Fibroblast of skin of right biceps (primary cell): Measurements from ENCODE around the gene VWA5B1.
"Not testable (repeated sequence)": the region's sequence is repeated elsewhere in the genome, so short reads cannot be mapped to it uniquely, and the experiment has no call there.

ENCODE experiments used
- DNase-seq: peaks from one replicate; pipeline ENCODE4 v3.0.0-alpha.2; 2013

Gene VWA5B1, protein sequence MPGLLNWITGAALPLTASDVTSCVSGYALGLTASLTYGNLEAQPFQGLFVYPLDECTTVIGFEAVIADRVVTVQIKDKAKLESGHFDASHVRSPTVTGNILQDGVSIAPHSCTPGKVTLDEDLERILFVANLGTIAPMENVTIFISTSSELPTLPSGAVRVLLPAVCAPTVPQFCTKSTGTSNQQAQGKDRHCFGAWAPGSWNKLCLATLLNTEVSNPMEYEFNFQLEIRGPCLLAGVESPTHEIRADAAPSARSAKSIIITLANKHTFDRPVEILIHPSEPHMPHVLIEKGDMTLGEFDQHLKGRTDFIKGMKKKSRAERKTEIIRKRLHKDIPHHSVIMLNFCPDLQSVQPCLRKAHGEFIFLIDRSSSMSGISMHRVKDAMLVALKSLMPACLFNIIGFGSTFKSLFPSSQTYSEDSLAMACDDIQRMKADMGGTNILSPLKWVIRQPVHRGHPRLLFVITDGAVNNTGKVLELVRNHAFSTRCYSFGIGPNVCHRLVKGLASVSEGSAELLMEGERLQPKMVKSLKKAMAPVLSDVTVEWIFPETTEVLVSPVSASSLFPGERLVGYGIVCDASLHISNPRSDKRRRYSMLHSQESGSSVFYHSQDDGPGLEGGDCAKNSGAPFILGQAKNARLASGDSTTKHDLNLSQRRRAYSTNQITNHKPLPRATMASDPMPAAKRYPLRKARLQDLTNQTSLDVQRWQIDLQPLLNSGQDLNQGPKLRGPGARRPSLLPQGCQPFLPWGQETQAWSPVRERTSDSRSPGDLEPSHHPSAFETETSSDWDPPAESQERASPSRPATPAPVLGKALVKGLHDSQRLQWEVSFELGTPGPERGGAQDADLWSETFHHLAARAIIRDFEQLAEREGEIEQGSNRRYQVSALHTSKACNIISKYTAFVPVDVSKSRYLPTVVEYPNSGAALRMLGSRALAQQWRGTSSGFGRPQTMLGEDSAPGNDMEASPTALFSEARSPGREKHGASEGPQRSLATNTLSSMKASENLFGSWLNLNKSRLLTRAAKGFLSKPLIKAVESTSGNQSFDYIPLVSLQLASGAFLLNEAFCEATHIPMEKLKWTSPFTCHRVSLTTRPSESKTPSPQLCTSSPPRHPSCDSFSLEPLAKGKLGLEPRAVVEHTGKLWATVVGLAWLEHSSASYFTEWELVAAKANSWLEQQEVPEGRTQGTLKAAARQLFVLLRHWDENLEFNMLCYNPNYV

DNA sequence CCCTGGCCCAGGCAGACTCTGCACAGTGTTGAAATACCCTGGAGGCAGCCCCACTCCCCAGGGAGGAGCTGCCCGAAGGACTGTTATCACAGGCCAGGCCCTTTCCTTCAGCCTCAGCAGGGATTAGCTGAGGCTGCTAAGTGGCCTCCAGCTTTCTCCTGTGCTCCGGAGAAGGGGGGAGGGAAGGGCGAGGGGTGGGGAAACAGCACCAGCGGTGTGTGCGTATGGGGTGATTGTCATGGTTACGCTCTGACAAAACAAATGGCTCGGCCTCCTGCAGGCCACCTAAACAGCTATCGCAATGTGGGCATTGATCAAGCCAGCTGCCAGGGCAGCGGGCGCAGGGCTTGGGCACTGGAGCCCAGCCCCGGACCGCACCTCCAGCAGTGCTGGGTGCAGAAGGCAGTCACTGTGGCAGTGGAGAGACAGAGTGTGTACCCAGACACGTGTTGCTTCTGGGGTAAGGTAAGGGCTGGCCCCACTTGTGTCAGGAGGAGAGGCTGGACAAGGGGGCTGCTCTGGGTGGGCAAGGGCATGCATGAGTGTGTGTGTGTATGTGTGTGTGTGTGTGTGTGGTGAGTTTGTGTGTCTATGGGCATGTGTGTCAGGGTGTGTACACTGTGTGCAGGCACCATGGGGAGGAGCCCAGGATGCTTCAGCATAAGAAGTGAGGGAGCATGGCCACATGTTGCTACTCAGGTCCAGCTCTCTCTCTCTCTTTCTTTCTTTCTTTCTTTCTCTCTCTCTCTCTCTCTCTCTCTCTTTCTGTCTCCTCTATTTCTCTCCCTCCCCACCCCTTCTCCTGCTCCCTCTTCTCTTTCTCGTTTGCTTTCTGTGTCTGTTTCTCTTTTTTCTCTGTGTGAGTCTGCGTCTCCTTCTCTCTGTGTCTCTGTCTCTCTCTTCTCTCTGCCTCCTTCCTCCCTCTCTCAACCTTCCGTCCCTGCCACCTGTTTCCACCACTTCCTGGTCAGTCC is at the start of gene VWA5B1:
VWA5B1 (plus strand) TSS at position 252 of the 974 bp plus-strand sequence. CDS start 19,727 bp downstream, outside the sequence.
- DNase-seq = peak; percentile 10

DNA sequence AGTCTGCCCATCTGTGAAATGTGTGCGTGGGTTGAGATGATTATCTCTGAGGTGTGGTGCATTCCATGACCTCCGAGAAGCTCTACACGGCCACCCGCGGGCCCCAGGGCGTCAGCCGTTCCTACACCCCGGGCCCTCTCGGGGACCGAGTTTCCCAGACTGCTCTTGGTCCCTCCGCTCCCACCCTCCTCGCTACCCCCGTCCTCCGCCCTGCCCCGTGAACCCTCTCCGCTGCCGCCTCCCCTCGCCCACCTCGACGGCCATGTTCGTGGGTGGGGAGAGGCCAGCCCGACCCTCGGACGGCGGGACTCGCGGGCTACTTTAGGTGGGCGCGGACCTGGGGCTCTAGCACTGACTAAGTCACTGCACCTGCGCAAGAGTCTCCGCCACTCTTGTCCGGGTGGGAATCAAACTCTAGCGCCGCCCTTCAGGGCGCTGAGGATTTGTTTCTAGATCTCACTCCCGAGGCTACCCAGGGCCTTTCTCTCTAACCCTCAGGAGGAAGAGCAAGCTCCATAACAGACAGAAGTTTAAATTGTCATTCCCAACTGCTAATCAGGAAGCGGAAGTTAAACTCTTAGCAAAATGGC is 47.7 kb upstream of the VWA5B1 start:
- DNase-seq = no peak

DNA sequence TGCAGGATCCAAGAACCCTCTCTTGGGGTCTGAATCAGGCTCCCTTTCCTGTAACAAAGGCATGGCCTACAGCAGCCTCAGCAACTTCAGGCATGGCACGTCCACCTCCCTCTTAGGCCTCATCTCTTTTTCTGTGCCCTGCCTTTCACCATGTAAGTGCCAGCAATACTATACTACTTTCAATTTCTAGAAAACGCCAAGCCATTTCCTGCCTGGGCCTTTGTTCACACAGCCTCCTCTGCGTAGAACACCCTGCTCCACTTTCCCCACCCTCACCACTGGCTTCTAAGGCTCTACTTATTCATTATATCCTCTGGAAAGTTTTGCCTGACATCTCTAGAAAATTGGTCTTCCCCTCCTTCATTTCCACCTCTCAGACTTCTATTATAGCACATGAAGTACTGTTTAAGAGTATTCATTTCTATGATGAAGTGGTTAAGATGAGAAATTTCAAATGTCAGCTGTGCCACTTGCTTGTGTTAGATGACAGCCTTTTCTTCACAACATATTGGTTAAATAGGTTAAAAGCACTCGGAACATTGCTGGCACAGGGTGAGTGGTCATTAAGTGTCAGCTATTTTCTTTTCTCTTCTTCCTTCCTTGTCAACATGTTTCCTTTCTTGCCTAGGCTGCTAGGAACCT is 41.6 kb upstream of the VWA5B1 start:
- DNase-seq = no peak

DNA sequence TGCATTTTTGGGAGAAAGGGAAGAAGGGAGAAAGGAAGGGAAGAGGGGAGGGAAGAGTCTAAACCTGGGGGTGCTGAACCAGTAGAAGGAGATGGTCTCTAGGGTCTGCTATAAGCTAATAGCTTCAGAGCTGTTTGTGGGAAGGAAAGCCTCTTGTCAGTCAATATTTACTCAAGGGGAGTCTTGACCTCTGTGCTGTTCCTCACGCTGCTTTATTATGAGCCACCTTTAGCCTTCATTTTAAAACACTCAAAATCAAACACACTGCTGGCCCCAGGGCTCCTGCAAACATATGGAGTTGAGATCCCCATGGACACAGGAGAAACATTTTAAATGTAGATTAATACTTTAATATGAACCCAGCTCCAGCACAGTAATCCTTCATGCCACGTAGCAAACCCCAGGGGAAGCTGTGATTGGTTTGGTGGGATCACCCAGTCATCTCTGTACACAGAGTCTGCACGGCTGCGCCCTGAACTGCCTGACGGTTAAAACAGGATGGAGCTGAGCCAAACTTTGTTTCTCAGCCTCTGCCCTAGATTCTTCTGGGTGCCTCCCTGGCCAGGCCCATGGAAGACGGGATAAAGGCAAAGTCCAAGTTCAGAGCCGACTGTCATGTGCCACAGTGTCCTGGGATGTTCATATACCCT is 40.2 kb upstream of the VWA5B1 start:
- peak; percentile 9 for DNase-seq

DNA sequence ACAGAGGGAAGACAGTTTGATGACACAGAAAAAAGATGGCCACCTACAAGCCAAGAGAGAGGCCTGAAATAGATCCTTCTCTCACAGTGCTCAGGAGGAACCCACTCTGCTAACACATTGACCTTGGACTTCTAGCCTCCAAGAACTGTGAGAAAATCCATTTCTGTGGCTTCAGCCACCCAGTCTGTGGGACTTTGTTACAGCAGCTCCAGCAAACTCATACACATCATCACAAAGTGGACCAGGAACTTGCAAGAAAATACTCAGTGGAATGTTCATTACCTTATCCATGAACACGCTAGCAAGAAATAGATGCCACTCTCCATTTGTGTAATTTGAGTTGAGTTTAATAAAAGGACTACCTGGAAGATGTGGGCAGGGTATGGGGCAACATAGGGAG is 38.1 kb upstream of the VWA5B1 start:
- DNase-seq = no peak

DNA sequence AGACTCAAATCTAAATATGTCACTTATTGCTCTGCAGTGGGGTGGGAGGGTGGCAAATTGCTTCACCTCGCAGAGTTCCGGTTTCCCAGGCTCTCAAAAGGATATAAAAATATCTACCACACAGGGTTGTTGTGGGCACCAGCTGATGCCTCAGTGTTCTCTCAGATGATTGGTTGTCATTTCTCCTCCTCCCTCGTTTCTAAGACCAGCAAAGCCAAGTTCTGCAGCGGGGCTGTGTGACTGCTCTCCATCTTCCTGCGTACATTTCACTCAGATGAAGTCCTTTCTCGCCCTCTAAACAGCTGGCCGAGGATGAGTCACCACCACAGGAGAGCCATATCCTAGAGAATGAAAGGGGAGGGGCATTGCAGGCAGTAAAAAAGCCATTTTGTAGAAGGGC is 35.0 kb upstream of the VWA5B1 start:
- peak; percentile 50 for DNase-seq

DNA sequence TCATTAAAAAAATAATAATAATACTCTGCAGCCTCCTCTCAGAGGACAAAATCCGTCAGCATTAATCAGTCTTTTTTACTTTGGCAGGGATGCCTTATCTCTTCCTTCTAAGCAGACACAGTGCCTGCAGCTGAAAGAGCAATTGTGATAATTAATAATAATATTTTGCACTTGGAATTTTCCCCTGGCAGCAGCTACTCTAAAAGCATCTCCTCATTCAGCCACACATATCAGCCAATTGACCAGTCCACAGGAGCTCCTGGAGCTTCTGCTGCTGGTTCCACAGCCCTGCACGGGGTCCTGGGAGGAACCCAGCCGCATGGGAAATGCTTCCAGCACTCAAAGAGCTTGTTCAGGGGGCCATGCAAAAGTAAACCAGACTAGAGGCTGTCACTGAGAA is 31.0 kb upstream of the VWA5B1 start:
- no peak for DNase-seq

DNA sequence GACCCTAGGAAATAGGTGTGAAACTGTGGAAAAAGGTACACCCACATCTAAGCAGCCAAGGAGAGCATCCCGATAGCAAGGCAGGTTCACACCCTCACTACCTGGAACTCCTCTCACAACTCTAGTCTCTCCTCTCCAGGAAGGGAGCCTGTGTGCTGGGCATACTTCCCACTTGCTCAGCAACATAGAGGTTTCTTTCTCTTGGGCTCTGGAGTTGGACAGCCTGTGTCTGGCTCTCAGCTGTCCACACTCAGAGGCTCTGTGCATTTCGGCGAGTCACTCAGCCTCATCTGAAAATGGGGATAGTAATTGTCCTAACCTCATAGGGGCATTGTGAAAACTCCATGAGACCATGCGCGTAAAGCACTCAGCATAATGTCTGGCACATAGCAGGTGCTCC is 29.6 kb upstream of the VWA5B1 start:
- no peak for DNase-seq

DNA sequence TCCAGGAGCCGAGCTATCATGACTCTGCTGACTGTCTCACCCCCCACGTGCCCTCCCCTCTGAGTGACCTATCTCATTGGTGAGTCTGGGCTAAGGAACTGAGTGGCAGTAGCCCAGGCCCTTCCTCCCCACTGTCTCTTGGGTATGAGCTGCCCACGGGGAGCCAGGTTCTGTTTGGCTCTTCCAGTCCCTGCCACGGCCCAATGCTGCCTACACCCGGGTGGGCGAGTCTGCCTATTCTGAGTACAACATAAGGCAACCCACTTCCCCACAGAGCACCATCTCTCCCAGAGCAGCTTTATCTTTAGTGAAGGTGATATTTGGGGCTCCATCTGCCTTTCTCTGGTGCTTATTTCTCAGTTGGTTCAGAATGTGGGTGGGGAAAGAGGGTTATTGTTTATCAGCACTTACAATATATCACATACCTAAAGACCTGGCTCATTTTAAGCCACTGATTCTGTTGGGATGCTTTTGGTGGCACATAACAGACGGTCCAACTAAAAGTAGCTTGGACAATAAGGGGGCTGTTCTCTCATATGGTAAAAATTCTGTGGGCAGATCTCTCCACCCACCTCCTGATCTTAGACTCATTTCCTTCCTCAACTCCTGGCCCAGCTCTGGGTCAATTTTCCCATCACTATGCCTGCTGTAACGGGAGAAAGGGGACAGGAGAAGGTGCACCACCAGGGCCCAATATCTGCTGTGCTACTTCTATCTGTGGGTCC is 27.7 kb upstream of the VWA5B1 start:
- DNase-seq = no peak

DNA sequence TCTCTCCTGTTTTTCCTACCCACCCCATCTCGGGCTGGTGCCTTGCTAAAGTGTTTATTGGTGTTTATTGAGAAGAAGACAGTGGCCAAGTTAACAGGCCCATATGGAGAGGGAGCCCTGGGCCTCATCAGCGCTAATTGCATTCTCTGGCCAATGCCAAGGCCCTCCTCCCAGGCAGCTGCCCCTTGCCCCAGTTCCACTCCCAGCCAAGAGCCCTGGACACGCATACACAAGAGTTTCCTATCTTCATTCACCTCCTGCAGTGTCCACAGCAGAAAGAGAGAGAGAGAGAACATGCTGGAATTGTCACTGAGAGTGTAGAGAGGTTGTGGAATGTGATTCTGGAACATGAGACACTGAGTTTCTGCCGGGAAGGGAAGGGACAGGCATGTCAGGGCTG is 25.4 kb upstream of the VWA5B1 start:
- no peak for DNase-seq

DNA sequence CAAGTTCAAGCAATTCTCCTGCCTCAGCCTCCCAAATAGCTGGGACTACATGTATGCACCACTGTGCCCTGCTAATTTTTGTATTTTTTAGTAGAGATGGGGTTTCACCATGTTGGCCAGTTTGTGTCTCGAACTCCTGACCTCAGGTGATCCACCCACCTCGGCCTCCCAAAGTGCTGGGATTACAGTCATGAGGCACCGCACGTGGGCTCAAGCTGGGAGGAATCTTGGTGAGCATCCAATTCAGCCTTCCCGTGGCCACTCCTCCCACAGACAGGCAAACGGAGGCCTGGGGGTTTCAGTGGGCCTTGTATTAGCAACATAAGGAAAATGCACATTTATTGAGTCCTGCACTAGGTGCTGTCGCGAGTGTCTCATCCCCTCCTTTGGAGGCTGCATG is 24.5 kb upstream of the VWA5B1 start:
- peak; percentile 35 for DNase-seq

DNA sequence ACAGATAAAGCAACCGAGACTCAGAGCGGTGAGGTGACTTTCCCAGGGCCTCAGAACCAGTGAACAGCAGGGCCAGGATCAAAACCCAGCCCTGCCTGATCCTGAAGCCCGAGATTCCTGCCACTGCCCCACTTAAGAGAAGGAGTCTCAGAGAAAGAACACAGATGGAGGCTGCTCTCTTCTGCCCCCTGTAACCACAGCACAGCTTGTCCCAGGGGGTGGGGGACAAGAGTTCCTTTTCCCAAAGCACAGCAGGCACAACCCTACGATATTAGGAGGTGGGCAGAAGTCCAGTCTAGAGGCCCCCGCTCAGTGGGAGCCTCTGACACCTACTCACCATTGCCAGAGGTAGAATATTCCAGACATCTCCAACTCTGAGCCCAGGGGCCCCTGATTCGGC is 24.0 kb upstream of the VWA5B1 start:
- DNase-seq = no peak

DNA sequence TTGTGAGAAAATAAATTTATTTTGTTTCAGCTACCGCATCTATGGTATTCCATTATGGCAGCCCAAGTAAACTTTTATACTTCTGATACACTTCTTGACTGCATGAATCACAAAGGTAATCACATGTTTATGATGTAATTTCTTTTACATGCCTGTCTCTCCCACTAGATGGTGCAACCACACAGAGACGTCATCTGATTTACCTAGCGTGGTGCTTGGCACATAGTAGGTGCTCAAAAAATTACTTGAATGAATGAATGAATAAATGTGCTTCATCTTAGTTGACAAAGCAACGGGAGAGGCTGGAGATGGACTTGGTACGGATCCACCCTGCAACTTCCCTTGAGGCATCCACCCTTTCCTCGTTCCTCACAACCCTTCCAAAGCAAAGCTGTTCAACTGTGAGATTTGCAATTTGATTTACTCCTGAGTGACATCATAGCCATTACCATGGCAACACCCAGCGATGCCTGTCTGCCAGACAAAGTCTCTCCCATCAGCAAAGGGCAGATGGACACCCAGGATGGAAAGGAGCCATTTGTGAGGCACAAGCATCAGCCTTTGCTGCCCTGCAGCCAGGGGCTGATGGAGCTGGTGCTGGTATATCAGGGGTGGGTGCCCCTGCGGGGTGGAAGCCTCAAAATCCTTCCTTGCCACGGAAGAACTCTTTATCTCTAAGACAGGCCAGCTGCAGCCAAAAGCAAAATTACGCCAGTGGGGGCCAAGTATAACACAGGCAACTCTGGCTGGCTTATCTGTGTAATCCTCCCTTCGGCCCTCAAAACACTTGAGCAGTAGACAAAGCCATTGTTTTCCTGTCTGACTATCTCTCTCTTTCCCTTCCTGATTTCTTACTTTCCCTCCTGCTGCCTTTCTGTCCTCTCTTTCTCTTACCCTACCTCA is 18.9 kb upstream of the VWA5B1 start:
- no peak for DNase-seq

DNA sequence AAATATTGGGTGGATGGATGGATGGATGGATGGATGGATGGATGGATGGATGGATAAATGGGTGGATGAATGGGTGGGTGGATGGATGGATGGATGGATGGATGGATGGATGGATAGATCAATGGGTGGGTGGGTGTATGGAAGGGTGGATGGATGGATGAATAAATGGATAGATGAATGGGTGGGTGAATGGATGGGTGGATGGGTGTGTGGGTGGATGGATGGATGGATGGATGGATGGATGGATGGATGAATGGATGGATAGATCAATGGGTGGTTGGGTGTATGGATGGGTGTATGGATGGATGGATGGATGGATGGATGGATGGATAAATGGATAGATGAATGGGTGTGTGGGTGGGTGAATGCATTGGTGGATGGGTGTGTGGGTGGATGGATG is 17.0 kb upstream of the VWA5B1 start:
- DNase-seq = not testable (repeated sequence)

DNA sequence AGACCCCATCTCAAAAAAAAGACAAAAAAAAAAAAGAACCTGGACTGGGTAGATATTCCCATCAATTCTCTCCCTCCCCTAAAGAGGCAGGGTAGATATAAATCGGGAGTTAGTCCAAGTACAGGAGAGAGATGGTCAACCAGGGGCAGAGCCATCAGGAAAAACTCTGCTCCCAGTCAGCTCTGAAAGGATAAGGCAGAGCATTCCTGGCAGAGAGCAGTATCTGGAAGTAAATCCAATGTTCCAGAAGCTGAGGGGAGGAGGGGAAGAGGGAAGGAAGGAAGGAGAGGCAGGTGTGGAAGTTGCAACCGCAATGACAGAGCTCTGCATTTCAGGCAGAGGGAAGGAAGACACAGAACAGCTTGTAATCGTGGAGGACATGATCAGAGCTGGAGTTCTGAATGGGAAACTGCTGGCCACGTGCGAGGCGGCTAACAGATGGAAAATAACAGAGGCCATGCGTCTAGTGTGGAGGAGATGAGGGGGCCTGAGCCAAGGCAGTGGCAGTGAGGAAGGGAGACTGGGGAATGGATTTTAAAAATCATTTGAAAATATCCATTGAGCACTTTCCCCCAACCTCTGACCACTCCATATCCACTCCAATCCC is 15.3 kb upstream of the VWA5B1 start:
- DNase-seq = no peak

DNA sequence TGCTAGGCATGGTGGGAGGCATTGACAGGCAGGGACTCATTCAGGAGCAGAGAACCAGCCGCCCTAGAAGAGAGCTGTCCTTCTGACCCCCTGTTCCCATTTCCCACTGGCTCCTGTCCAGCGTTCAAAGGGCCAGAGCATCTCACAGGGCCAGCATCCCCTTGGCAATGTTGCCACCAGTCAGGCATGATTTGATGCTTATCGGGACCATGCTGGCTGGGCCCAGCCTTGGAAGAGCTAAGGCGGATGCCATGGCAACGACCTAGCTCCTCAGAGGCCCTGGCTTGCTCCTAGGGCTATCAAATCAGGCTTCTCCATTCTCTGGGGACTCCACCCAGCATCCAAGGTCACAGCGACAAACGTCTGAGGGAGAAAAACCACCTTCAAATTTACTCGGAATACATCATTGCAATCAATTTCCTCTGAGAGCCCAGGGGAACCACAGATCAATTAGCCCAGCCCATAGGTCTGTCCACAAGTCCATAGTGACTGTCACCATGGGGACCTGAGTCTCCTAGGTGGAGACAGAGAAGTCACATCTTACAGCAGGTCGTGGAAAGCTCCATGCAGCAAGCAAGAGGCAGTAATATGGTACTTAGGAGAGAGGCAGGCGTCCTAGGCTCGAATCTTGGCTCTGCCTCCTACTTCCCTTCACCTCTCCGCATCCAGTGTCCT is 14.1 kb upstream of the VWA5B1 start:
- DNase-seq = no peak

DNA sequence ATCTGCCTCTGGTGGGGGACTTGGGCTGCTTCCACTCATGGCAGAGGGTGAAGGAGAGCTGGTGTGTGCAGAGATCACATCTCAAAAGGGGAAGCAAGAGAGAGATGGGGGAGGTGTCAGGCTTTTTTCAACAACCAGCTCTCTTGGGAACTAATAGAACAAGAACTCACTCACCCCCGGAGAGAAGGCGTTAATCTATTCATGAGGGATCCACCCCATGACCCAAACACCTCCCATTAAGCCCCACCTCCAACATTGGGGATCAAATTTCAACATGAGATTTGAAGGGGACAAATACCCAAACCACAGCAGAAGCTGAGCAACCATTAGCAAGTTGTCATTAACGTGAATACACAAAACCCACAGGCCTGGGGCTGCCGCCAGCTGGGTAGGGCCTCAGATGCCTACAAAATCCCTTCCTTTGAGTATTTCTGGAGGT is 12.0 kb upstream of the VWA5B1 start:
- peak; percentile 68 for DNase-seq

DNA sequence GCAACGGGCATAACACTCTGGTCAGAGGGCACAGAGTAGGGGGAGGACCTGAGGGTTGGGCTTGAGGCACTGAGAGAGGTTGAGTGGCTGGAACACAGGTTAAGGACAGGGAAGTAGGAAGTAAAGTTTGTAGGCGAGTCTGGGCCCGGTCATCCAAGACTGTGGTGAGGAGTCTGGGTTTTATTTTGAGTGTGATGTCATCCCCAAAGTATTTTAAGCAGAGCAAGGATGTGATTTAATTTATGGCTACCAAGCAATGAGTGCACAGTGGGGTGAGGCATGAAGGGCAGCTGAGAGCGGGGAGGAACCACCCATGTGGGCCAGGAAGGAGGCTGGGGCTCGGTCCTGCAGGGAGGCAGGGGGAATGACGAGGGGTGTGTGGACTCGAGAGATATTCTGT is 11.2 kb upstream of the VWA5B1 start:
- DNase-seq = peak; percentile 86
